Epithelial cell of prostate (primary cell): Measurements from ENCODE around the gene RHBDL1.
"Not testable (repeated sequence)": the region's sequence is repeated elsewhere in the genome, so short reads cannot be mapped to it uniquely, and the experiment has no call there.

ENCODE experiments used
- DNase-seq: peaks from one replicate; pipeline ENCODE4 v3.0.0-alpha.2; 2011; ENCODE audit warnings: low read depth, low spot score
- H3K27ac ChIP-seq: fragments of 450-650 bp; 2 replicates; pipeline ENCODE4 v1.5.1; 2017; ENCODE audit warnings: mild to moderate bottlenecking

RHBDL1 gene

DNA sequence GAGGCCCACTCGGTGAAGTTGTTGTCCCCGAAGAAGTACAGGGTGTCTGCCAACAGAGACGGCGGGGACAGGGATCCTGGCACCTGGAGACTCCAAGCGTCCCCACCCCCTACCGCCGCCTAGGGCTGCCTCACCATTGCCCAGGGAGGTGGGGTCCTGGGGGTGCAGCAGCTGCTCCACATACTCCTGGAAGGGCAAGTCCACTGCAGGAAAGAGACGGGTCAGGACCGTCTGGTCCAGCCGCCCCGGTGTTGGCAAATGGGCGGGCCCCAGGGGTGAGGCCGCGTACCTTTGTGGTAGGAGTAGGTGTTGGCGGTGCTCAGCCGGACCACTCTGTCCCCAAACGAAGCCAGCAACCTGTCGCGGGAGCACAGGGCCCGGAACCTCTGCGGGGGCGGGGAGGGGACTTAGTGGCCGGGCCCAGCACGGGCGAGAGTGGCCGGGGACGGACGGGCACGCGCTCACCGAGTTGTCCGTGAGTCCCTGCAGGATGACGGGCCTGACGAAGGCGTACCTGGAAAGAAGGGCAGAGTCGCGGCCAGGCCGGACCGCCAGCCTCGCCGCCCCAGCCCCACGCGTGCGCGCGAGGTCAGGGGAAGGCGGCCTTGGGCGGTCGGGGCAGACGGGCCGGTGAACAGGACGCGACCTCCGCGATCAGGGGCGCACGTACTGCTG is 8.1 kb downstream of the RHBDL1 start:
- peak overlapping the region; percentile 79 for H3K27ac ChIP-seq
- DNase-seq: no peak

GRCh38 chr16:684071-684794 is 8.8 kb downstream of the RHBDL1 start, which contains the start of gene JMJD8:
Gene JMJD8 (minus strand): TSS chr16:684334. CDS start chr16:684319, 15 bp downstream.
- DNase-seq: peak; percentile 79
- peak within 1 kb of the TSS; percentile 79 for H3K27ac ChIP-seq

DNA sequence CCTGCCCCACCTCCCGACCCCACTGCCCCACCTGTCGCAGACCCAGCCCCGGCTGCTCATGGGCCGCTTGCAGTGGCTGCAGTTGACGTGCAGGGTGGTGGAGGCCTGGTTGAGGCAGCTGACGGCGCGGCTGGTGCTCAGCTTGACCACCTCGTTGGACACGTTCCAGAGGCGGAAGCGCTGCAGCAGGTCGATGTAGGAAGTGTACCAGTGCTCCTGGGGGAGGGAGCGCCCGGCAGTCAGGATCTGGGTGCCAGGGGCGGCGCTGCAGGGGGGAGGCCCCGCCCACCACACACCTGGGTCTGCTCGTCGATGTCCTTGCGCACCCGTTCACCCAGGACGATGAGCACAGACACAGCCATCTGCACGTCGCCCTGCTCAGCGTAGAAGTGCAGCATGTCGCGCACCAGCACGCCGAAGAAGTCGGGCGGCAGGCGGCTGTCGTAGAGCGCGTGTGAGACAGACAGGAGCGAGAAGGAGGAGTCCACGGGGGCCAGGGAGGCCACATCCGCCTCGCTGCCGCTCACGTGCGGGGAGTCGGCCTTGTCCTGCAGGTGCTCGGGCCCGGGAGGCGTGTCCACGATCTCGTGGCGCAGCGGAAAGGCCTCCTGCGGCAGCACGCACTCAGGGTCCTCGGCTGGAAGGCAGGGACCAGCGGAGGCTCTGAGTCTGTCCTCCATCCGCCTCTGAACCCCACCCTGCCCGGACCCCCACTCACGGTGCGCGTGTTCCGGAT is 9.7 kb downstream of the RHBDL1 start:
- peak overlapping the region; percentile 79 for H3K27ac ChIP-seq
- DNase-seq: no peak

- no peak overlapping the region for H3K27ac ChIP-seq
- DNase-seq: no peak
Observed at GRCh38 chr16:685967-686366, 10.5 kb downstream of the RHBDL1 start.

- DNase-seq: no peak
- no peak overlapping the region for H3K27ac ChIP-seq
Observed at GRCh38 chr16:686459-687260, 11.2 kb downstream of the RHBDL1 start.

DNA sequence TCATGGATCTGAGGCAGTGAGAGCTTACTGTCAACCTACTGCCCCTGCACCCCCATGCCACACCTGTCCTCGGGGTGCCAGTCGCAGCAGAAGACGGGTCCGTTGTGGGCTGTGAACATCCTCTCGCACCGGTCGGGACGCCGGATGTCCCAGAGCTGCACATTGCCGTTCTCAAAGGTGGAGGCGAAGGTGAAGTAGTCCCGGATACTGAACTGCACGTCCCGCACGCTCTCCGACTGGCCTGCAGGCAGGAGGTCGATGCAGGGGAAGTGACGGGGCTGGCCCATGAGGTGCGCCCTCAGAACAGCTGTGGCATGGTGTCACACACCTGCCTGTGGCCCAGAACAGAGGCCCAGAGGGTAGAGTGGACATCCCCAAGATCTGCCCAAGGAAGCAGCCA is 12.0 kb downstream of the RHBDL1 start:
- DNase-seq: no peak
- no peak overlapping the region for H3K27ac ChIP-seq

- H3K27ac ChIP-seq: peak overlapping the region; percentile 57
- DNase-seq: no peak
Observed at GRCh38 chr16:689175-689897, 13.9 kb downstream of the RHBDL1 start.

DNA sequence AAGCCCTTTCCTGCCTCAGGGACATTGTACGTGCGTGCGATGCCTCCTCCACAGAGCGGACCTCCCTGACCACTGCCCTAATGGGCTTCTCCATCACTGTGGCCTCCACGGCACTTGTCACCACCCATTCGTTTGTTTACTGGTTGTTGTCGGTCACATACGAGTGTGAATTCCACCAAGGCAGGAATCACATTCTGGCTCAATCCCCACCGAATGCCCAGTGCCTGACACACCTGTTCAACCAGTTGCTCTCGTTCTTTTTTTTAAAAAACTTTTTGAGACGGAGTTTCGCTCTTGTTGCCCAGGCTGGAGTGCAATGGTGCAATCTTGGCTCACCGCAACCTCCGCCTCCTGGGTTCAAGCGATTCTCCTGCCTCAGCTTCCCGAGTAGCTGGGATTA is 15.8 kb downstream of the RHBDL1 start:
- H3K27ac ChIP-seq, DNase-seq: not testable (repeated sequence)

DNA sequence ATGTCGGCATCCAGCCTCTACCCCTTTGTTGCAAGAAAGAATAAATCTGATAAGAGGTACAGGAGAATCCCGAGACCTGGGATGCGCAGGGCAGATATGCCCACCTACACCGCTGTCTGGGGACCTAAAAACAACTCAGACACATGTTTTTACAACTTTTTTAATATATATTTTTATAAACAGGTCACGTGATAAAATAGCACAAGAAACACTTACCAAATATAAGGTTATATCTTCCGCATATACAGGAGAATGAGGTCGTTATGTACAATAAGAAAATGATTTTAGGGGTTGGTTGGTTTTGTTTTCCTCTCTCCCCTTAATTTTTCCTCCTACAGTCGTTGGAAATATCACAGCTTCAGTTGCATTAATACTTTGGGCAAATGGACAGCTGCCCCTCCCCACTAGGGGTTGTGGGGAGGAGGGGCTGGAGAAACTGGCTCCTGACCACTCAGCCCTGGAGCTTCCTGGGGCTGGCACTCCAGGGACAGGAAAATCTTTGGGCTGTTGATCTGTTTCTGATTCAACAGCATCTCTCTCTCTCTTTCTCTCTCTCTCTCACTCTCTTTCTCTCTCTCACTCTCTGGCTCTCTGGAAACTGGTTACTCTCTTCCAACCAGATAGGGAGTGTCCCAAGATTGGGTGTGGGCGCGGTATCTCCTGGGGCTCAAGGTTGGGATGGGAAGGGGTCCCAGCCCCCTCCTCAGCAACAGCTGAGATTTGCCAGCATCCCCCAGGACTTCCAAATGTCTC is 17.1 kb downstream of the RHBDL1 start:
- no peak for DNase-seq
- H3K27ac ChIP-seq: no peak overlapping the region

DNA sequence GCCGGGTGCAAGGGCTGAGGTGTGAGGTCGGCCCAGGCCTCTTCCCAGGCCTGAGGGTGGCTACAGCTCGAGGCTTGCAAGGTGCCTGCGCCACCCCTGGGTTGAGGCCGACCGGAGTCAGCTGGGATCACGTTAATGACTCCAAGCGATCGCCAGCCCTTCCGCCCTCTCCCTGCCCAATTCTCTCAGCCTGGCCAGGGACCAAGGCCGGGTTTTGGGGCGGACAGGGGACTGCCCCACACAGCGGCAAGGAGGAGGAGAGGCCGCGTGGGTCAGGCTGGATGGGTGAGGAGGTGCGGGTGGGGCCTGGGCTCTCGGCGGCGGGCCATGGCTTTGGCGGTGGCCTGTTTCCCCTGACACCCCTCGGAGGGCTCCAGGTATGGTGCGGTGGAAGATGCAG is 17.9 kb downstream of the RHBDL1 start:
- no peak overlapping the region for H3K27ac ChIP-seq

GRCh38 chr16:693766-694165 is 18.3 kb downstream of the RHBDL1 start:
- DNase-seq: no peak
- H3K27ac ChIP-seq: no peak overlapping the region

More for the DNA sequence above, 17.9 kb downstream of the RHBDL1 start:
- DNase-seq: no peak

DNA sequence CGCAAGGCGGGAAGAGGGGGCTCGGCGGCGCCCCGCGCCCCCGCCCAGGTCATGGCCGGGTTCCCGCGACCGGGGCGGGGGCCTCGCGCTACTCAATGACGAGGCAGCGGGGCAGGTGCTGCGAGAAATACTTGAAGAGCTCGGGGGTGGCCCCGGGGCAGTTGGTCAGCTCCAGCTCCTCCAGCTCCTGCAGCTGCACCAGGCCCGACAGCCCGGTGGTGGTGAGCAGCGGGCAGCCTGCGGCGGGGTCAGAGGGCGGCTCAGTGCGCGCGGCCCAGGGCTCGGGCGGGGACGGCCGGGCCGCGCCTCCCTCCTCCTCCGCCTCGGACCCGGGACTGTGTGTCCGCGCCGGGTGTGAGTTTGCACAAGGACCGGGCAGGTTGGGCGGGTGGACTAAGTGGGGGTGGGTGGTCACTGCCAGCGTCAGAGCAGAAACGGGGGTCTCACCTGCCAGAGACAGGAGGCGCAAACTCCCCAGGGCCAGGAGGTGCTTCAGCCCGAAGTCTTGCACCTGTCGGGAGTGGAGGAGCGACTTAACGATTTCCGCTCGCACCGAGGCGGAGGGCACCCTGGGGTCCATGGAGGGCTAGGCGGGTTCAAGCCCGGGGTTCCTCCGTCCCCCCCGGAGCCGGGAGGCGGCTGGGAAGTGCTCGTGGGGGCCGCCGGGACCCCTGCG is 18.9 kb downstream of the RHBDL1 start:
- DNase-seq: no peak
- H3K27ac ChIP-seq: no peak overlapping the region

- no peak for DNase-seq
- H3K27ac ChIP-seq: no peak overlapping the region
Observed at GRCh38 chr16:694863-695354, 19.4 kb downstream of the RHBDL1 start.

DNA sequence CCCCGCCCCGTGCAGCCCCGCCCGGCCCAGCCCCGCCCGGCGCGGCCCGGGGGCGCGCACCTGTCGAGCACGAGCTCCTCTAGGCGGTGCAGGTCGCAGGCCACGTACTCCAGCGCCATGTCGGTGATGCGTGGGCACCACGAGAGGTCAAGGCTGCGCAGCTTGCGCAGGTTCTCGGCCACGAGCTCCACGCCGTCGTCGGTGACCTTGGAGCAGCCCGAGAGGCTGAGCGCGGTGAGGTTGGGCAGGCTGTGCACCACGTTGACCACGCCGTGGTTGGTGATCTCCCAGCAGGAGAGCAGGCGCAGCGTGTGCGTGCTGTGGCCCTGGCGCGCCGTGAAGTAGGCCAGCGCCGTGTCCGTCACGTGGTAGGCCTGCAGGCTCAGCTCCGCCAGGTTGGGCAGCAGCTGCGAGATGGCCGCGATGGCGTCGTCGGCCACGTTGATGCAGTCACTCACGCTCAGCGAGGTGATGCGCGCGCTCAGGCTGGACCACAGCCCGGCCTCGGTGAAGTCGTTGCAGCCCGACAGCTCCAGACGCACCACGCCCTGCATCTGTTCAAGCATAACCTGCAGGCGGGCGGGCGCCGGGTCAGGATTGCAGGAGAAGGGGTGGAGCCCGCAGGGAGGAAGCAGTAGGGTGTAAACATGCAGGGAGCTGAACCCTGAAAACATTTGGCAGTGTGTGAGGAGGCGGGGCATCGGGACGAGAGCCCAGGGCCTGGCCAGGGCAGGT is 20.1 kb downstream of the RHBDL1 start:
- no peak for DNase-seq
- H3K27ac ChIP-seq: no peak overlapping the region

DNA sequence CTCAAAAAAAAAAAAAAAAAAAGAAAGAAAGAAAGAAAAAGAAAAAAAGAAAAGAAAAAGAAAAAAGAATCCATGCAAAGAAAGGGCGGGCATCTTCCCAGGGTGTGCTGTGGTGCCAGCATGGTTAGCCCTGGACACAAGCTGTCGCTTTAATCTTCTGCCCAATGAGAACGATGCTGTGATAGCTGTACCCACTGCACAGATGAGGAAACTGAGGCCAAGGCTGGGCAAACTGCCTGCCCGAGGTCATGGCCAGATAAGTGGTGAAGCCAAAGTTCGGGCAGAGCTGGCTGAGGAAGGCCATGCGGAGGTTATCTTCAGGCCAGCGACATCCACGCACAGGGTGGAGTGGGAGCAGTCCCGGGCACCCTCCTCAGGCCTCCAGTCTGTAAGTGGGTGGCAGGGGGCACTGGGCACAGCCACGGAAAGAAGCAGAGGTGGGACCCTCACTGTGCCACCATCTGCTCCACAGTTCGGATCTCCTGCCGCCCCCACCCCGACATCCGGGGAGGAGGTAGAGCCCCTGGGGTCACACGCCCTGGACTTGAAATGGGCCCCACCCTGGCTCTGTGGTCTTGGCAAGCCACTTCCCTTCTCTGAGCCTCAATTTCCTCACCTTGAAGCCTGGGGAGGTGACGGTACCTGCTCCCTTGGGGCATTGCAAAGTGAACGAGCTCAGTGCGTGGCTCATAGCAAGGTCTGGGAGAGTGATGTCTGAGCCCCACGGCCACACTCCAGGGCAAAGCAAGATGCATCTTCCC is 23.6 kb downstream of the RHBDL1 start:
- no peak for DNase-seq
- H3K27ac ChIP-seq: no peak overlapping the region

DNA sequence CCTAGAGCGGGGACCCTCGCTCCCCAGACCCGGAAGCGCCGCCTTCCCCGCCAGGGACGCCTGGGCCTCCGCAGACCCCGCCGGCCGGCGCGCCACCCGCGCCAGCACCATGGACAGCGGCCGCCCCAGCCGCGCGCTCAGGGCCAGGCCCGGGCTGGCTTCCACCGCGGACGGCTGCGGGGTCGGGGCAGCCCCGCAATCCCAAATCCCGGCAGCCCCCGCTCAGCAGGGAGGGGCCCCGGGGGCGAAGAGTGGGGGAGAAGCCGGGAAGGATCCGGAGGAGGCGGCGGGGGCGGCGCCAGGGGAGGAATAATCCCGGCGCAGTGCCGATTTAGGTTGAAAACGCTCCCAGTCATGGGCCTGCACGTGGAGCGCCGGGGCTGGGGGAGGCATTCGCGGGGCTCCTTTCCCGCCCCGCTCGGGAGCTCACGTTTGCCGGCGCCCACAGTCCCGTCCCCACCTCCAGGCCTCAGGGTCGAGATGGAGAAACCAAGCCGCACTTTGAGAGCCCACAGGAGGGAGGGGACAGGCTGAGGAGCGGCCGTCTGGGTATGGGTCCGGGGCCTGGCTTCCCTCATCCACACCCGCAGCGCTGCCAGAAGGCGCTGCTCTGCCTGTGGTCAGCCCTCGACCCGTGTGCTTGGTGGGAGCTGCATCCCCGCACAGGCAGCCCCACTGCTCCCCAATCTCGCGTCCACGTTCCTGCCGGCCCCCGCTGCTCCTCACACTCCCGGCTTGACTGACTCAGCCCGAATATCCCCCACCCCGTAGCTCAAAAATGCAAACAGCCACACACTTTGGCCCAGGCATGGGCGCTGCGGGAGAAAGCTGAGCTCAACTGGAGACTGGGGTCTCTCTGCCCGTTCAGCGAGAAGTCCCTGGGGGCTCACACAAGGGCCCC is 25.5 kb downstream of the RHBDL1 start:
- no peak overlapping the region for H3K27ac ChIP-seq
- no peak for DNase-seq
